Measurements from ENCODE around the gene NDOR1. TPM values are rescaled to one million over a fixed set of nuclear protein-coding genes. Genes with fewer than 3 reads are reported as not detected.

NDOR1 gene
- total RNA-seq, 4 donors from 2014 or later: 9.0 to 16.6 (median 15.4) TPM

DNA sequence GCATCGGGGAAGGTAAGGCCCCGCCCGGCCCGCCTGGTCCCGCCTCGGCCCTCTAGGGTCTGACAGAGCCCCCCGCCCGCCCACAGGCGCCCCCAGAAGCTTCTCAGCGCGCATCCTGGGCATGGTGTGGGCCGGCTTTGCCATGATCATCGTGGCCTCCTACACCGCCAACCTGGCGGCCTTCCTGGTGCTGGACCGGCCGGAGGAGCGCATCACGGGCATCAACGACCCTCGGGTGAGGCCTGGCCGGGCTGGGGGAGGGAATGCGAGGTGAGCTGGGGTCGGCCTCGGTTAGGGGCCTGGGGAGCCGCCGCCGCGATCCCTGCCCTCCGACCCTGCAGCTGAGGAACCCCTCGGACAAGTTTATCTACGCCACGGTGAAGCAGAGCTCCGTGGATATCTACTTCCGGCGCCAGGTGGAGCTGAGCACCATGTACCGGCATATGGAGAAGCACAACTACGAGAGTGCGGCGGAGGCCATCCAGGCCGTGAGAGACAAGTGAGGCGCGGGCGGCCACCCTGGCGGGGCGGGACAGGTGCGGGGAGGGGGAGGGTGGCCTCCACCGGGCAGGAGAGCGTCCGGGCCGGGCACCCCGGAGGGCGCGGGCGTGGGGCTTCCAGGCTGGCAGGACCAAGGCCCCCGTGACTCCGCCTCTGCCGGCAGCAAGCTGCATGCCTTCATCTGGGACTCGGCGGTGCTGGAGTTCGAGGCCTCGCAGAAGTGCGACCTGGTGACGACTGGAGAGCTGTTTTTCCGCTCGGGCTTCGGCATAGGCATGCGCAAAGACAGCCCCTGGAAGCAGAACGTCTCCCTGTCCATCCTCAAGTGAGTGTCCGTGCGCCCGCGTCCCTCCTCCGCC is 42.8 kb upstream of the NDOR1 start:
- peak; percentile 48 to 54 for DNase-seq
- TF ChIP-seq, protein P1, sequence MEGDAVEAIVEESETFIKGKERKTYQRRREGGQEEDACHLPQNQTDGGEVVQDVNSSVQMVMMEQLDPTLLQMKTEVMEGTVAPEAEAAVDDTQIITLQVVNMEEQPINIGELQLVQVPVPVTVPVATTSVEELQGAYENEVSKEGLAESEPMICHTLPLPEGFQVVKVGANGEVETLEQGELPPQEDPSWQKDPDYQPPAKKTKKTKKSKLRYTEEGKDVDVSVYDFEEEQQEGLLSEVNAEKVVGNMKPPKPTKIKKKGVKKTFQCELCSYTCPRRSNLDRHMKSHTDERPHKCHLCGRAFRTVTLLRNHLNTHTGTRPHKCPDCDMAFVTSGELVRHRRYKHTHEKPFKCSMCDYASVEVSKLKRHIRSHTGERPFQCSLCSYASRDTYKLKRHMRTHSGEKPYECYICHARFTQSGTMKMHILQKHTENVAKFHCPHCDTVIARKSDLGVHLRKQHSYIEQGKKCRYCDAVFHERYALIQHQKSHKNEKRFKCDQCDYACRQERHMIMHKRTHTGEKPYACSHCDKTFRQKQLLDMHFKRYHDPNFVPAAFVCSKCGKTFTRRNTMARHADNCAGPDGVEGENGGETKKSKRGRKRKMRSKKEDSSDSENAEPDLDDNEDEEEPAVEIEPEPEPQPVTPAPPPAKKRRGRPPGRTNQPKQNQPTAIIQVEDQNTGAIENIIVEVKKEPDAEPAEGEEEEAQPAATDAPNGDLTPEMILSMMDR (IDR thresholded peaks at IDR 0.05): peak in 3 of 6 experiments; percentile 9 to 31 (median 27)
- no peak for TF ChIP-seq POLR2A (IDR thresholded peaks at IDR 0.05)
- WGBS, 2 donors: 1 to 2% methylated on average over 14 to 21 of the region's 74 CpGs

GRCh38 chr9:137163365-137163715 is 42.2 kb upstream of the NDOR1 start:
- Histone ChIP-seq H3K27me3 (peaks cover 53% of the 10 kb centered on the region), H3K27ac (no peak overlapping the region), H3K9me3 (no peaks in the 10 kb centered on the region), H3K4me3 (replicated peaks in 1 of 3) (no peak overlapping the region), H3K36me3 (no peaks in the 10 kb centered on the region), H3K4me1 (peaks cover 15 to 30% of the 10 kb centered on the region in 2 donors)
- no peak for DNase-seq
- TF ChIP-seq, protein P1 (IDR thresholded peaks at IDR 0.05): no peak
- TF ChIP-seq POLR2A (IDR thresholded peaks at IDR 0.05): no peak
- 27 to 42% methylated on average over 3 to 13 of the region's 26 CpGs for WGBS, 2 donors
- intact Hi-C loops (cut with DNase I): no loop called here

More for the DNA sequence above, 42.8 kb upstream of the NDOR1 start:
- H3K9me3 ChIP-seq: no peaks in the 10 kb centered on the region
- H3K36me3 ChIP-seq: no peaks in the 10 kb centered on the region
- intact Hi-C loops (cut with DNase I): no loop called here
- peaks cover 54% of the 10 kb centered on the region for H3K27me3 ChIP-seq
- peaks cover 9 to 24% of the 10 kb centered on the region in 2 donors for H3K4me1 ChIP-seq
- no peak overlapping the region for H3K27ac ChIP-seq
- no peak overlapping the region for H3K4me3 ChIP-seq (replicated peaks in 1 of 3)

DNA sequence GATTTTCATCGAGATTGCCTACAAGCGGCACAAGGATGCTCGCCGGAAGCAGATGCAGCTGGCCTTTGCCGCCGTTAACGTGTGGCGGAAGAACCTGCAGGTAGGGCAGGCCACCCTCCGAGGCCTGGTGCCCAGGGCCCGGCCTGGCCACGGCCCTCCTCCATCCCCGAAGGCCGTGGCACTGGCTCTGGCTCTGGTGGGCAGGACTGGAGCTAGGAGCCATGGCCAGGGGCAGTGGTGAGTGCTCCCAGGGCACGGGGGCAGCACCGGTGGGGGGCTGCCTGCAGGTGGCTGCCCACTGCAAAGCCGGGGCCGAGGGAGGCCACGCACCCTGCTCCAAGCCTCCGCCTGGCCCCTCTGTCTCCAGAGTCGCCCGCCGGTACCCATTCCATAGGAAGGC is 41.7 kb upstream of the NDOR1 start:
- Histone ChIP-seq H3K4me1 (peaks cover 16 to 35% of the 10 kb centered on the region in 2 donors), H3K36me3 (no peaks in the 10 kb centered on the region), H3K27ac (no peak overlapping the region), H3K27me3 (peaks cover 53% of the 10 kb centered on the region), H3K9me3 (no peaks in the 10 kb centered on the region), H3K4me3 (replicated peaks in 1 of 3) (no peak overlapping the region)
- intact Hi-C loops (cut with DNase I): no loop called here
- no peak for DNase-seq
- TF ChIP-seq POLR2A (IDR thresholded peaks at IDR 0.05): no peak
- TF ChIP-seq, protein P1 (IDR thresholded peaks at IDR 0.05): no peak
- WGBS, 2 donors: 92 to 94% methylated on average over 3 to 13 of the region's 22 CpGs

GRCh38 chr9:137164370-137165249 is 40.9 kb upstream of the NDOR1 start:
- peaks cover 16 to 43% of the 10 kb centered on the region in 2 donors for H3K4me1 ChIP-seq
- TF ChIP-seq, protein P1 (IDR thresholded peaks at IDR 0.05): no peak
- no peak for TF ChIP-seq POLR2A (IDR thresholded peaks at IDR 0.05)
- no peaks in the 10 kb centered on the region for H3K36me3 ChIP-seq
- WGBS, 2 donors: 58 to 65% methylated on average over 12 to 21 of the region's 34 CpGs
- no peak for DNase-seq
- intact Hi-C loops (cut with DNase I): no loop called here
- no peak overlapping the region for H3K27ac ChIP-seq
- peaks cover 53% of the 10 kb centered on the region for H3K27me3 ChIP-seq
- H3K4me3 ChIP-seq (replicated peaks in 1 of 3): no peak overlapping the region
- H3K9me3 ChIP-seq: no peaks in the 10 kb centered on the region

All from thyroid gland (tissue), 4 donors.